Measurements from ENCODE around the gene TRMT13. TPM values are rescaled to one million over a fixed set of nuclear protein-coding genes. Genes with fewer than 3 reads are reported as not detected.

Gene TRMT13
- total and polyA plus RNA-seq, 2 donors (not counting 3 experiments of a cell fraction or from before 2014, with no cell fraction given): 2.9 to 14.1 TPM

DNA sequence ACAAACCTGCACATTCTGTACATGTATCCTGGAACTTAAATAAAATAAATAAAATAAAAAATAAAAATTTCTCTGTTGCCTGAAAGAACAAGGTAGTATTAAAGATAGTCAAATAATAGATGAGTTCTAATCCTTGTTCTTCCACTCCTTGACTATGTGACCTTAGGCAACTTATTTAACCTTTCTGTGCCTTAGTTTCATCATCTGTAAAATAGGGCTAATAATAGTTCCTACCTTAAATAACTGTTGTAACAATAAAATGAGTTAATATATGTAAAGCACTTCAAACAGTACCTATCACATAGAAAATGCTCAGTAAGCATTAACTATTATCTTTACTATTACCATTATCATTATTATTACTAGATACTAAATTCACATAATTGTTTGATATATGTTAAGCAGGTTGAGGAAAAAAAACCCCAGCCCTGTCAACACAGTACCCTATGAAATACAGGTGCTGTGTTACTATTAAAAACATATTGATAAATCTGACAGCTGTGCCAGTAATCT lies 23.4 kb upstream of the TRMT13 start:
- no peaks in the 10 kb centered on the region for H3K9me1 ChIP-seq (replicated peaks; ENCODE audit: control insufficient read depth, extremely low read depth, insufficient read depth, low read length)
- H3K4me1 ChIP-seq (ENCODE audit: control insufficient read depth, extremely low read depth, insufficient read depth, low read length): no peaks in the 10 kb centered on the region
- H3K27me3 ChIP-seq (ENCODE audit: control insufficient read depth in 2 of 2, insufficient read depth in 2 of 2, low read length in 2 of 2): no peaks in the 10 kb centered on the region
- CTCF ChIA-PET: no interaction called here
- no peaks in the 10 kb centered on the region for H3K9me3 ChIP-seq (replicated peaks; ENCODE audit: control insufficient read depth, insufficient read depth, low read length)
- POLR2A ChIA-PET: no interaction called here
- H3K9ac ChIP-seq (replicated peaks; ENCODE audit: extremely low read depth, insufficient read depth, low read length): no peak overlapping the region
- no peak overlapping the region for H2AFZ ChIP-seq (ENCODE audit: low read depth, low read length)
- TF ChIP-seq GATA2 (IDR thresholded peaks at IDR 0.05; ENCODE audit: insufficient read depth, insufficient read length, low read depth, low read length): no peak
- TF ChIP-seq, protein P1, sequence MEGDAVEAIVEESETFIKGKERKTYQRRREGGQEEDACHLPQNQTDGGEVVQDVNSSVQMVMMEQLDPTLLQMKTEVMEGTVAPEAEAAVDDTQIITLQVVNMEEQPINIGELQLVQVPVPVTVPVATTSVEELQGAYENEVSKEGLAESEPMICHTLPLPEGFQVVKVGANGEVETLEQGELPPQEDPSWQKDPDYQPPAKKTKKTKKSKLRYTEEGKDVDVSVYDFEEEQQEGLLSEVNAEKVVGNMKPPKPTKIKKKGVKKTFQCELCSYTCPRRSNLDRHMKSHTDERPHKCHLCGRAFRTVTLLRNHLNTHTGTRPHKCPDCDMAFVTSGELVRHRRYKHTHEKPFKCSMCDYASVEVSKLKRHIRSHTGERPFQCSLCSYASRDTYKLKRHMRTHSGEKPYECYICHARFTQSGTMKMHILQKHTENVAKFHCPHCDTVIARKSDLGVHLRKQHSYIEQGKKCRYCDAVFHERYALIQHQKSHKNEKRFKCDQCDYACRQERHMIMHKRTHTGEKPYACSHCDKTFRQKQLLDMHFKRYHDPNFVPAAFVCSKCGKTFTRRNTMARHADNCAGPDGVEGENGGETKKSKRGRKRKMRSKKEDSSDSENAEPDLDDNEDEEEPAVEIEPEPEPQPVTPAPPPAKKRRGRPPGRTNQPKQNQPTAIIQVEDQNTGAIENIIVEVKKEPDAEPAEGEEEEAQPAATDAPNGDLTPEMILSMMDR (IDR thresholded peaks at IDR 0.05; ENCODE audit: extremely low read depth in 1 of 2, insufficient read depth in 1 of 2, low read depth in 1 of 2, low read length in 2 of 2): no peak
- TF ChIP-seq, protein P2, sequence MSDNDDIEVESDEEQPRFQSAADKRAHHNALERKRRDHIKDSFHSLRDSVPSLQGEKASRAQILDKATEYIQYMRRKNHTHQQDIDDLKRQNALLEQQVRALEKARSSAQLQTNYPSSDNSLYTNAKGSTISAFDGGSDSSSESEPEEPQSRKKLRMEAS (IDR thresholded peaks at IDR 0.05; ENCODE audit: insufficient read depth, insufficient read length): no peak
- TF ChIP-seq JUN (IDR thresholded peaks at IDR 0.05; ENCODE audit: borderline replicate concordance, insufficient read depth, insufficient read length, low read depth): no peak
- no peak for TF ChIP-seq POLR2A (IDR thresholded peaks at IDR 0.05; ENCODE audit: low read depth, low read length)
- no peak for TF ChIP-seq FOS (IDR thresholded peaks at IDR 0.05; ENCODE audit: borderline replicate concordance, insufficient read depth, low read length)
- no peak for TF ChIP-seq MYC (IDR thresholded peaks at IDR 0.05; ENCODE audit: low read depth, low read length)
- no TSS peak for BruUV-seq (replicated peaks)
- H3K4me2 ChIP-seq (ENCODE audit: insufficient read depth, low read length): no peak overlapping the region
- no peak overlapping the region for H3K4me3 ChIP-seq (replicated peaks in 1 of 3; ENCODE audit: insufficient read depth in 1 of 3, low read depth in 1 of 3, low read length in 3 of 3)
- FAIRE-seq (no peak), DNase-seq (ENCODE audit: low read depth, low spot score) (no peak)
- peaks cover 0 to 4% of the 10 kb centered on the region in 2 experiments for H3K36me3 ChIP-seq (ENCODE audit: control insufficient read depth in 2 of 2, extremely low read depth in 1 of 2, insufficient read depth in 2 of 2, low read length in 2 of 2)
- no peak overlapping the region for H3K27ac ChIP-seq (ENCODE audit: insufficient read depth, low read depth, low read length)
- intact Hi-C loops (cut with micrococcal nuclease) (no loop called here), dilution Hi-C loops (cut with MboI; ENCODE audit: extremely low pct_ligation_motif_present, low sequenced_read_pairs) (no loop called here)
- H3K79me2 ChIP-seq (ENCODE audit: control insufficient read depth, insufficient read depth, low read length): no peaks in the 10 kb centered on the region
- H4K20me1 ChIP-seq (replicated peaks; ENCODE audit: control insufficient read depth, extremely low read depth, insufficient read depth, low read length): no peaks in the 10 kb centered on the region
